Central memory CD8-positive, alpha-beta T cell (primary cell): ENCODE results near the gene CSPG4.
"Not testable (repeated sequence)": the region's sequence is repeated elsewhere in the genome, so short reads cannot be mapped to it uniquely, and the experiment has no call there.

Source experiments
- ATAC-seq: fragments of 150-1000 bp; cut with Tn5 transposase; replicated peaks from 2 replicates; pipeline ENCODE4 v1.10.0; 2022; ENCODE audit warnings: mild to moderate bottlenecking, moderate FRiP score, moderate number of reproducible peaks; ENCODE audit not compliant: poor library complexity, severe bottlenecking; ENCODE audit errors: extremely low read depth
- DNase-seq, 2 donors: peaks; one replicate each; pipeline ENCODE4 v3.0.0; 2021; ENCODE audit warnings: low spot score in 2 of 2
- H3K27ac Mint-ChIP-seq: one replicate; pipeline ENCODE4 v1.8.0; 2022; ENCODE audit warnings: low read depth, mild to moderate bottlenecking, moderate library complexity, mixed read lengths
- H3K27me3 Mint-ChIP-seq: one replicate; pipeline ENCODE4 v1.8.0; 2022; ENCODE audit warnings: mixed read lengths
- H3K36me3 Mint-ChIP-seq: one replicate; pipeline ENCODE4 v1.8.0; 2022; ENCODE audit warnings: mild to moderate bottlenecking, moderate library complexity, mixed read lengths; ENCODE audit not compliant: insufficient read depth
- H3K4me1 Mint-ChIP-seq: one replicate; pipeline ENCODE4 v1.8.0; 2022; ENCODE audit warnings: mixed read lengths
- H3K4me3 Mint-ChIP-seq: one replicate; pipeline ENCODE4 v1.8.0; 2022; ENCODE audit warnings: mild to moderate bottlenecking, moderate library complexity, mixed read lengths
- H3K9me3 Mint-ChIP-seq: one replicate; pipeline ENCODE4 v1.8.0; 2022; ENCODE audit warnings: mixed read lengths

The CSPG4 gene

DNA sequence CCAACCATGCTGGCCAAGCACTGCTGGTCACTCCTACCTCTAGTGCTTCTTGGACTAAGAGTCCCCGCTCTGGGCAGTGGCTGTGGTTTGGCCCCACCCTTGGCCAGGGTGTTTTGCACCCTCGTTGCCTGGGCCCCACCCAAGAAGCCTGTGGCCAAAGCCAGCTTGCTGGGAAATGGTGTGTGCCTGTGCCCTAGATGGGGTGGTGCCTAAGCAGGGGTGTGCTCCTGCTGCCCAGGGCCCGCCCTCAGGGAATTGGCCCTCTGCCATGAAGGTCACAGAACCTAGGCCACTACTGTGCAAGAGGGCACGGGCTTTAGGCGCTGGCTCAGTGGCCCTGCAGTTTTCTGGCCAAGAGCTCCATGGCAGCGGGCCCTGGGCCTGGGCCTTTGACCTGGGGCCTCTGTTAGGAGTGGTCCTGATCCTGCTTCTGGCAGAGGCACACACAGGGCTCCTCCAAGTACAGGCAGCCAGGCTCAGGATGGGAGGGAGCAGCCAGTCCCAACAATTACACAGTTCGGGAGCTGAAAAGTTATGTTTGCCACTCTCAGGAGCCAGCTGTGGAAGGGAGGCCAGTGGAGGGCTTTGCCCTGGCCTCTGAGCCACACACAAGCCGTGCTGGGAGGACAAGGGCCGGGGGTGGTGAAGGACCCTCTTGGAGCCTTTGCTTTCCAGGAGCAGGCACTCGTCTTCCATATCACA lies 3.8 kb upstream of the CSPG4 start:
- not testable (repeated sequence) for H3K4me1 Mint-ChIP-seq, H3K4me3 Mint-ChIP-seq, H3K27ac Mint-ChIP-seq, H3K36me3 Mint-ChIP-seq, H3K9me3 Mint-ChIP-seq, DNase-seq, ATAC-seq
- H3K27me3 Mint-ChIP-seq, result peaks cover 40% of the 10 kb centered on the region

DNA sequence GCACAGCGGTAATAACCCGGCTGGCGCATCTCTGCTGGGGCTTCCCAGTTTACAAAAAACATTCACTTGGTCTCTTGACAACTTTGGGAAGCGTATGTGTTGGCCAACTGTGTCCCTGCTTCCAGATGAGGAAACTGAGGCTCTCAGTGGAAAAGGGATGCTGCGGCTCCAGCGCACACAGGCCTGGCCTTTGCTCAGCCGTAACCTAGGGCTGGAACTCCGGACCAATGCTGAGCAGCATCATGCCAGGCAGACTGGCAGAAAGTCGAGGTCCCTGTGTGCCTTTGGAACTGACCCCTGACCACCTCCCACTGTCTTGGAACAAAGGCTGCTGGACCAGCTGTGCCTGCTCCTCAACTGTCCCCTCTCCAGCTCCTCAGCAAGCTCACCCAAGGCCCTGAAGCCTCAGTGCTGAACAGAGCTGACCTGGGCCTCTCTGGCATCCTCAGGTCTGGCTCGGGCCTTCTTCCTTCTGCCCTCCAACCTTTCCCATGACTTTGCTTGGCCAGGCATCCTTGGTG lies 2.7 kb upstream of the CSPG4 start:
- not testable (repeated sequence) for H3K4me3 Mint-ChIP-seq, ATAC-seq, H3K4me1 Mint-ChIP-seq, DNase-seq, H3K27ac Mint-ChIP-seq, H3K36me3 Mint-ChIP-seq, H3K9me3 Mint-ChIP-seq
- H3K27me3 Mint-ChIP-seq, result peaks cover 32% of the 10 kb centered on the region

DNA sequence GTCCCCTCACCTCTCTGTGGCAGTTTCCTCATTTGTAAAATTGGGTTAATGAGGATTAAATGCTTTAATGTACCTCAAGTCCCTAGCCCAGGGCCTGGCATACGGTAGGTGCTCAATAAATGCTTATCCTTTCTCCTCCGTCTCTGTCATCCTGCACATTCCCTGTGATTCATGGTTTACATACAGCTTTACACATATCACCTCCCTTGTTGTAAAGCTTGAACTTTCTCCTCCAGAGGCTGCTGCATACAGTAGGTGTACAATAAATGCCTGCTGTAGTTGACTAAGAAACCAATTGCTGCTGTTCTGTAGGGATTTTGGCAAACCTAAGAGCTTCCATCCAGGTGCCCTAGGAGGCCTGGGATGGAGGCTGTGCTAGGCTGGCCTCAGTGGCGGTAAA lies 1.5 kb upstream of the CSPG4 start:
- Mint-ChIP-seq H3K4me1 (no peaks in the 10 kb centered on the region), H3K4me3 (no peak overlapping the region), H3K27ac (no peak overlapping the region), H3K36me3 (no peaks in the 10 kb centered on the region), H3K9me3 (no peaks in the 10 kb centered on the region), H3K27me3 (peaks cover 26% of the 10 kb centered on the region)
- no peak for DNase-seq
- no peak for ATAC-seq

DNA sequence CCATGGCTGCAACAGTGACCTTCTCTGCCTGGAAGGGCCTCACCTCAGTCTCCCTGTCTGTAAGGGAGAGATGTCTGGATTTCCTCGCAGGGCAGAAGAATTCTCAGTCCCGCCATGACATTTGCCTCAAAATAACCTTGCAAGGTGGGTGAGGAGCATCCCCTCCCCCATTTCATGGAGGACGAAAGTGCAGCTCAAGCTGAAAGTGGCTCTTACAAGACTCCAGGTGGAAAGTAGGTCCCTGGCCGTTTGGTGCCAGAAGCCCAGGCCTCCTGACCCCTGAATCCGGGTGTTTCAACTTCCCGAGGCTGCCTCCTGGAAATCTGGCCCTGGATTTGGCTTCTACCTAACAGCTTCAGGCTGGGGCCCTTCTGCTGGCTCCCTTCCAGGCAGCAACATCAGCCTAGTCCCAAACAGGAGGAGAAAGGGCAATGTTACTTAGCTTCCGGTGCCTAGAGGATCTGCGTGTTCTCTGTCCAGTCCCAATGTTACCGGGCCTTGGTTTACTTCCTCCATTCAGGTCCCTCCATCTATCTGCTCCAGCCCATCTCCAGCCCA lies 769 bp upstream of the CSPG4 start:
- no peak overlapping the region for H3K4me3 Mint-ChIP-seq
- no peak for DNase-seq
- no peak overlapping the region for H3K27ac Mint-ChIP-seq
- peaks cover 26% of the 10 kb centered on the region for H3K27me3 Mint-ChIP-seq
- no peaks in the 10 kb centered on the region for H3K9me3 Mint-ChIP-seq
- no peaks in the 10 kb centered on the region for H3K36me3 Mint-ChIP-seq
- no peak for ATAC-seq
- H3K4me1 Mint-ChIP-seq, result no peaks in the 10 kb centered on the region

DNA sequence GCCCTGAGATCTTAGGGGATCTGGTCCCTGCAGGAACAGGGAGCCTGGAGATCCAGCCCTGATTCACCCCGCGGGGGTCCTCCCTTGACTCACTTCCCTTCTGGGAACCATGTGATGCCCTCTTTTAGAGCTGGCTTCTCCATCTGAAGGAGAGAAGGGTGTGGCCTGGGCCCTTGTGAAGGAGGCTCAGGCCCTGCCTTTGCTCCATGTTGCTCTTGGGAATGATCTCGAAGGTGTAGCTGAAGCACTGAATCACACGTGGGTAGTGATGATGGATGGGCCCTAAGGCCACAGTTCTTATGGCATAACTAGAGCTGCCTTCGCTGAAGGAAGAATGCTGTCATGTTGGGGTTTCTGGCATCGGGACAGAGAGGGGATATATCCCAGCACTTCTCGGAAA lies 1.2 kb downstream of the CSPG4 start:
- H3K27me3 Mint-ChIP-seq, result peaks cover 26% of the 10 kb centered on the region
- not testable (repeated sequence) for DNase-seq, H3K36me3 Mint-ChIP-seq, H3K4me1 Mint-ChIP-seq, H3K9me3 Mint-ChIP-seq, ATAC-seq, H3K27ac Mint-ChIP-seq, H3K4me3 Mint-ChIP-seq

DNA sequence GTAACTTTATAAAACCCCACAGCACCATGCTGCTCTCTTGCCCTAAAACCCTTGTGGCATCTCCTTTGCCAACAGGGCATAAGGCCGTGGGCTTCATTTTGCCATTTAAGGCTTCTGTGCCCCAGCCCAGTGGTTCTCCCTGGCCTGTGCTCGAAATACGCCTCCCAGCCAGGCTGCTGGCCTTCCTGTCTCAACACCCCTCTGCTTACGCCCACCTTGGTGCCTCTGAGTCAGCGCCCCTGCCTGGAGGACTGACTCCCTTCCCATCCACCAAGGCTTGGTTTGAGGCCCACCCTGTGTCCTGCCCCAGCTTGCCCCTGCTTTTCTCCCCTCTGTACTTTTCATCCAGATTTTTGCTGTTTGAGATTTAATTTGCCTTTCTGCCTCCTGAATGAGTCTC lies 1.8 kb downstream of the CSPG4 start:
- DNase-seq, H3K4me1 Mint-ChIP-seq, H3K36me3 Mint-ChIP-seq, H3K4me3 Mint-ChIP-seq, H3K27ac Mint-ChIP-seq, ATAC-seq, H3K9me3 Mint-ChIP-seq: not testable (repeated sequence)
- H3K27me3 Mint-ChIP-seq, result peaks cover 26% of the 10 kb centered on the region

DNA sequence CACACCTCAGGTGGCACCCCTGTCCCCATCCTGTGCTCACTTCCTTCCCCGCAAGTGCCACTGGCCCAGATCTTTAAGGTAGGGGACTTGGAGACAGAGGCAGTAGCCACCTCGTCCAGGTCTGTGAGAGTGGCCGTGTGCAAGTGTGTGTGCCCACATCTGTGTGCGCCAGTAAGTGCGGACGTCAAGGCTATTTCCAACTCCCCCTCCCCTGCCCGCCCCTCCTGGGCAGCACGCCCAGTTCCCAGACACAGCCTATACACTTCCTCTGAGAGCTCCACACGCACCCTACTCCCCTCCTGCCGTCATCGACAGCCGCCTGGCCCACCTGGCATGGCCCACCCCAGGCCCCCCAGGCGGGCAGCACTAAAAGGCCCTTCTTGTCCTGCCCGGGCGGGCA lies 3.2 kb downstream of the CSPG4 start:
- ATAC-seq, H3K27ac Mint-ChIP-seq: not testable (repeated sequence)
- peaks cover 23% of the 10 kb centered on the region for H3K27me3 Mint-ChIP-seq

DNA sequence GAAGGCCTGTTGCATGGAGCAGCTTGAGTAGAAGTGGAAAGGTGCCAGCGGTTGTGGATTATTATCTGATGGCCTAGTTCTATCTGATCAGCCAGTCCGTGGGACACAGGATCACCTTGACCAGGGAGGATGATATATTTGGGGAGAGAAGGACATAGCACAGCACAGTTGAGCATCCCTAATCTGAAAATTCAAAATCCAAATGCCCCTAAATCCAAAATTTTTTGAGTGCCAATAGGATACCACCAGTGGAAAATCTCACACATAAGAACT lies 6.0 kb downstream of the CSPG4 start:
- DNase-seq (no peak), ATAC-seq (no peak)
- H3K36me3 Mint-ChIP-seq, result no peaks in the 10 kb centered on the region
- H3K27me3 Mint-ChIP-seq, result peaks cover 4% of the 10 kb centered on the region
- no peaks in the 10 kb centered on the region for H3K4me1 Mint-ChIP-seq
- H3K4me3 Mint-ChIP-seq, result no peak overlapping the region
- H3K9me3 Mint-ChIP-seq, result no peaks in the 10 kb centered on the region
- no peak overlapping the region for H3K27ac Mint-ChIP-seq

More for the DNA sequence above, 3.2 kb downstream of the CSPG4 start:
- DNase-seq, H3K9me3 Mint-ChIP-seq, H3K36me3 Mint-ChIP-seq, H3K4me1 Mint-ChIP-seq, H3K4me3 Mint-ChIP-seq: not testable (repeated sequence)

DNA sequence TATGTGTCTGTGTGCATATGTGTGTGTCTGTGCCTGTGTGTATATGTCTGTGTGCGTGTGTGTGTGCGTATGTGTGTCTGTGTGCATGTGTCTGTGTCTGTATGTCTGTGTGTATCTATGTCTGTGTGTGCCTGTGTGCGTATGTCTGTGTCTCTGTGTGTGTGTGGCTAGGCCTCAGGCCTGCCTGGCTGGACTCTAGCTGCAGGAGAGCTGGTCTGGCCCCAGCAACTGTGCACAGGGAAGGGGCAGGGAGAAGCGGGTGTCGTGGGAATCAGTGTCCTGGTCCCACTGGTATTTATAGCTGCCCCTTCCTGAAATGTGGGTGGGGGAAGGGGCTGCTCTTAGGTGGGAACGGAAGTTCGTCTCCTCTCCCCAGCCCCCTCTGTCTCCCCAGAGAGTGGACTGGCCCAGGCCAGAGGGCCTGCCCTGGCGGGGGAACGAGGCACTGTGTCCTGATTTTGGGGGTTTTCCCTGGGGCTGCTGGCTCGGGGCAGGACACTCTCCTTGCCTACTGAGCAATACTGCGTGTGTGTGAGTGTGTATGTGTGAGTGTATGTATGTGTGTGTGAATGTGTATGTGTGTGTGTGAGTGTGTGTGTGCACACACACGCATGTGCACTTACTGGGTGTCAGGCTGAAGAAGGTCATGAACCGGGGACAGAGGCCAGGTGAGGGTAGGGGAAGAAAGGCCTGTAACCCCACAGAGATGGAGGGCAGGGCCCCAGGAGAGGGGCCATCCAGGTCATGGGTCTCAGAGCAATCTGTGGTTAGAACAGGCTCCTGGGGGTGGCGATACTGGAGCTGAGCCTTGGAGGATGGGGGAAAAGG lies 6.6 kb downstream of the CSPG4 start:
- ATAC-seq (no peak), DNase-seq (no peak)
- no peaks in the 10 kb centered on the region for H3K9me3 Mint-ChIP-seq
- H3K36me3 Mint-ChIP-seq, result no peaks in the 10 kb centered on the region
- no peaks in the 10 kb centered on the region for H3K4me1 Mint-ChIP-seq
- no peaks in the 10 kb centered on the region for H3K27me3 Mint-ChIP-seq
- no peak overlapping the region for H3K4me3 Mint-ChIP-seq
- no peak overlapping the region for H3K27ac Mint-ChIP-seq

DNA sequence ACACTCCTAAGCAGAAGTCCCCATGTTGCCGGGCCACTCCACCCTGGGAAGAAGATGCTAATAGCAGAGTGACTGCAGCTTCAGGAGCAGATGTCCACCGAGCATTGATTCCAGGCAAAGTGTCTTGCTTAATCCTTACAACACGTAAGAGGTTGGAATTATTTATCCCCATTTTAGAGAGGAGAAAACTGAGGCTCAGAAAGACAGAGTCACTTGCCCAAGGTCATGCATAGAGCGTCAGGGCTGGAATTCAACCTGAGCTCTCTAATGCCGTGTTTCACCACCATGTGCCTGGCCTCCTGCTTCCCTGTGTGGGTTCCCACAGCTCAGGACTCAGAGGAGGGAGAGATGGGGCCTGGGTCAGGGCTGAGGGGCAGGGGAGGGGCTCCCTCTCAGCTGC lies 7.3 kb downstream of the CSPG4 start:
- not testable (repeated sequence) for H3K36me3 Mint-ChIP-seq, H3K9me3 Mint-ChIP-seq, ATAC-seq, H3K27me3 Mint-ChIP-seq, H3K4me3 Mint-ChIP-seq, H3K4me1 Mint-ChIP-seq, DNase-seq, H3K27ac Mint-ChIP-seq

DNA sequence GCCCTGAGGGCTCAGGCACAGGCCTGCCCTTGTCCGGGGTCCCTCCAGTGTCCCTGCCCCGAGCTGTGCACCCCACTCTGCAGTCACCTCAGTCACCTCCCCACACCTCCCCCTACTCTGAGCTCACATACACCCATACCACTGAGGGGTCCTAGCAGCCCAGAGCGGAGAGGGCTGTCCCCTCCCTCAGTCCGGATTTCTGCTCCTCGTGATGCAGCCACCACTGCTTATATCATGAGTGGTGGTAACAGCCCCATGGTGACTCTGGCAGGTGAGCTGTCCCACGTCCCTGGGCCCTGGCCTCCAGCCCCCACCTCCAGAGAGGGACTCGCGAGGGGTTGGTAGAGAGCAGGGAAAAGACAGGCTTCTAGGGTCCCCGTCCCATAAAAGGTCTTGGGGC lies 8.0 kb downstream of the CSPG4 start:
- no peak for ATAC-seq
- no peaks in the 10 kb centered on the region for H3K27me3 Mint-ChIP-seq

DNA sequence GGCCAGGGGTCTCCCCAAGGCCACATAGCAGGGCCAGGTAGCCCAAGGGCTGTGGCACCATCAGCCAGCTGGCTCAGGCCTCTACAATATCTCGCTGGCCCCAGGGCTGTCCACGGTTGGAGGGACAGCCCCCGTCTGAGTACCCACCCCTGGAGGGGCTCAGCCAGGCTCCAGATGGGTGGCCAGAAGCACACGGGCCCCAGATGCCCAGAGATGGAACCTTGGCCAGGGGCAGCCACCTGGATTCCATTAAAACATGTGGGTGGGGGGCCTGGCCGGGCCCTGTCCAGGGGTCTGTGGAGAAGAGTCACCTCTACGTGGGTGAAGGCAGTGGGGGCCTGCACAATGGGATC lies 8.4 kb downstream of the CSPG4 start:
- no peak for DNase-seq
- H3K27ac Mint-ChIP-seq, result no peak overlapping the region
- no peaks in the 10 kb centered on the region for H3K27me3 Mint-ChIP-seq
- H3K36me3 Mint-ChIP-seq, result no peaks in the 10 kb centered on the region
- ATAC-seq, result no peak
- no peaks in the 10 kb centered on the region for H3K9me3 Mint-ChIP-seq
- no peak overlapping the region for H3K4me3 Mint-ChIP-seq
- H3K4me1 Mint-ChIP-seq, result peaks cover 5% of the 10 kb centered on the region

More for the DNA sequence above, 8.0 kb downstream of the CSPG4 start:
- Mint-ChIP-seq H3K4me3 (no peak overlapping the region), H3K27ac (no peak overlapping the region), H3K4me1 (peaks cover under 1% of the 10 kb centered on the region), H3K9me3 (no peaks in the 10 kb centered on the region), H3K36me3 (no peaks in the 10 kb centered on the region)
- DNase-seq, result no peak
